GM18498 (cell line): ENCODE results near the gene ABCC11.

ENCODE experiments used
- ATAC-seq: cut with Tn5 transposase; IDR thresholded peaks from one replicate; pipeline ENCODE4 v1.9.1; 2021; ENCODE audit warnings: mild to moderate bottlenecking, moderate library complexity; ENCODE audit not compliant: unreplicated experiment

Gene ABCC11

DNA sequence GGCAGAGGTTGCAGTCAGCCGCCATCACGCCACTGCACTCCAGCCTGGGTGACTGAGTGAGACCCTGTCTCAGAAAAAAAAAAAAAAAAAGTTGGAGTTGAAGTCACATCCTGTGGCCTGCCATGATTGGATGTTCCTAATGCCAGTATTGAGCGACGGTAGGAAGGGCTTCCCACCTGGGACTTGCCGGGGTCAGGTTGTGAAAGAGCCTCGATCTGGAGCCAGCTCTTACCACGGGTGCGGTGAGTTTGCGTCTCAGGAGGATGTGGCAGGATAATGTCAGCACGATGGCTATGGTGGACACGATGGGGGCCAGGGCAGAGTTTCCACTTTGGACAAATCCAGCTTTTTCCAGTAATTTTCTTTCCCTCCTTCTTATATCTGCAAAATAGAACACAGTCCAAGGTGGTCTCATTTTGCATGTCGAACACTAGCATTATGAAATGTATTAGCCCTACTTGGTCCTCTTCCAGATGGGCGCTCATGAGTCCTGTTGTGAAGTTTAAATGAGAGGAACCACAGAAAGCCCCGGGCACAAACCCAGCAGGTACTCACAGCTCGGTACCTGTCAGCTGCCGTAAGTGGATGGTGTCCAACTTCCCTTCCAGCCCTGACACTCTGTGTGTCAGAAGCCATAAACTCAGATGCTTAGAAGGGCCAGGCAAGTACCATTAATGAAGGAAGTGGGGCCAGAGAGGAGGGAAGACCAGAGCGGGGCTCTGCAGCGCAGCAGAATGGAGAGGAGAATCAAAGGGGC lies 113.7 kb downstream of the ABCC11 start:
- no peak for ATAC-seq

DNA sequence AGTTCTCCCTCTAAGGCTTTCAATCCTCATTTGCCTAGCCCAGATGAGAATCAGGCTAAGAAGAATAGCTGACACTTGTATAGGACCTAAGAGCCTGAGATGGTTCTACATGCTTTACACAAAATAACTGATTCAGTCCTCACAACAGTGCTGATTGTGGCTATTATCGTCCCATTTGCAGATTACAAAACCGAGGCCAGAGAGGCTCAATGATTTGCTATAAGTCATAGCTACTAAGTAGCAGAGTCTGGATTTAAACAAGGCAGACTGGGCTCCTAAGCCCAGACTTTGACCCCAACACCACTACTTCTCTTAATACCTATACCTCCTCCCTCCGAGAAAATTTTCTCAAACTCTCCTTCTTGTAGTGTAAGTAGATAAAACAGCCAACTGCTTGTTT lies 114.6 kb downstream of the ABCC11 start:
- ATAC-seq, result no peak

GRCh38 chr16:48131201-48131935 lies 116.0 kb downstream of the ABCC11 start:
- no peak for ATAC-seq

- ATAC-seq, result no peak
Measured at GRCh38 chr16:48129926-48130325, 117.4 kb downstream of the ABCC11 start.

- ATAC-seq, result no peak
Measured at GRCh38 chr16:48128769-48129168, 118.6 kb downstream of the ABCC11 start.

- ATAC-seq, result no peak
Measured at GRCh38 chr16:48126801-48127644, 120.3 kb downstream of the ABCC11 start.

GRCh38 chr16:48125888-48126287 lies 121.5 kb downstream of the ABCC11 start:
- no peak for ATAC-seq

- no peak for ATAC-seq
Measured at GRCh38 chr16:48124266-48124665, 123.1 kb downstream of the ABCC11 start.

GRCh38 chr16:48123104-48123788 lies 124.1 kb downstream of the ABCC11 start:
- ATAC-seq, result peak; percentile 63

GRCh38 chr16:48121276-48121675 lies 126.1 kb downstream of the ABCC11 start:
- no peak for ATAC-seq

- no peak for ATAC-seq
Measured at GRCh38 chr16:48118841-48119240, 128.5 kb downstream of the ABCC11 start.

DNA sequence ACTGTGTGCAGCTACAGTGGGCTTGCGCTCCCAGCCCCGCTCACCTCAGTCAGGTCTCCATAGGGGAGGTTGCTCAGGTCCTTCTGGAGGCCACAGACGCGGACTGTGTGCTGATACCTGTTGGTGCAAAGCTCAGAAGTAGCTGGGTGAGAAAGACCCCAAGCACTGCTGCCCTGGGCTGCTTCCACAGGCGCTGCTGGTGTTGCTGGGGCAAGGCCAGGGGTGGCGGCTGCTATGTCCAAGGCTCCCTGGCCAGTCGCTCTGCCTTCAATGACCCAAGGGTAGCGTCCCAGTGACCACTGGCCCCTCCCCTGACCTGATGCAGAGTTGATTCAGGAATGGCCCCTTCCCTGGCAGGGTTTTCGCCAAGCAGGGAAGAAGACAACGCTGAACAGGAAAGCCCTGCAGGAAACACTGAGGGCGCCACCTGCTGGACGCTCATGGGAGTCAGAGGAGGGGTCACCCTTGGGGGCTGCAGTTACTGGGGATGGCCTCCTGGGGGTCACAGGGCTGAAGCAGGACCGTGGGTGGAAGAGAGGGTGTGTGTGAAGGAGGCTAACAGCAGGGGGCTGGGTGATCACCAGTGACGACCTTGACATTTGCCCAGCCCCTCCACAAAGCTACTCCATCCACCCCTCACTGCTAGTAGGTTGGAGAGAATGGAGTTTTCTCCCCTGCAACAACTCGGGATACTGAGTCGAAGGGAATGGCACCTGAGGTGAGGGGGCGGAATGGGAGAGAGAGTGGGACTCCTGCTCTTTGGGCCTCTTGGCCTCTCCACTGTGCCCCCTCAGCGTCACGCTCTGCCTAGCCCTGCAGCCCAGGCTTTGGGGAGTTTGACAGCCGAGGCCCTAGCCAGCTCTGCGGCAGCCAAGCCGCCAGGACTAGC lies 129.9 kb downstream of the ABCC11 start:
- ATAC-seq, result peak; percentile 84
